LNCAP (cell line): Measurements from ENCODE around the gene QRICH1.

Experiments
- TF ChIP-seq, protein P1 (sequence below): fragments of 450-650 bp; IDR thresholded peaks from 2 replicates; pipeline ENCODE4 v1.5.1; 2017; ENCODE audit warnings: mild to moderate bottlenecking

Gene QRICH1

GRCh38 chr3:49058011-49058410, 35.9 kb downstream of the QRICH1 start:
- TF ChIP-seq, protein P1, sequence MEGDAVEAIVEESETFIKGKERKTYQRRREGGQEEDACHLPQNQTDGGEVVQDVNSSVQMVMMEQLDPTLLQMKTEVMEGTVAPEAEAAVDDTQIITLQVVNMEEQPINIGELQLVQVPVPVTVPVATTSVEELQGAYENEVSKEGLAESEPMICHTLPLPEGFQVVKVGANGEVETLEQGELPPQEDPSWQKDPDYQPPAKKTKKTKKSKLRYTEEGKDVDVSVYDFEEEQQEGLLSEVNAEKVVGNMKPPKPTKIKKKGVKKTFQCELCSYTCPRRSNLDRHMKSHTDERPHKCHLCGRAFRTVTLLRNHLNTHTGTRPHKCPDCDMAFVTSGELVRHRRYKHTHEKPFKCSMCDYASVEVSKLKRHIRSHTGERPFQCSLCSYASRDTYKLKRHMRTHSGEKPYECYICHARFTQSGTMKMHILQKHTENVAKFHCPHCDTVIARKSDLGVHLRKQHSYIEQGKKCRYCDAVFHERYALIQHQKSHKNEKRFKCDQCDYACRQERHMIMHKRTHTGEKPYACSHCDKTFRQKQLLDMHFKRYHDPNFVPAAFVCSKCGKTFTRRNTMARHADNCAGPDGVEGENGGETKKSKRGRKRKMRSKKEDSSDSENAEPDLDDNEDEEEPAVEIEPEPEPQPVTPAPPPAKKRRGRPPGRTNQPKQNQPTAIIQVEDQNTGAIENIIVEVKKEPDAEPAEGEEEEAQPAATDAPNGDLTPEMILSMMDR: no peak

DNA sequence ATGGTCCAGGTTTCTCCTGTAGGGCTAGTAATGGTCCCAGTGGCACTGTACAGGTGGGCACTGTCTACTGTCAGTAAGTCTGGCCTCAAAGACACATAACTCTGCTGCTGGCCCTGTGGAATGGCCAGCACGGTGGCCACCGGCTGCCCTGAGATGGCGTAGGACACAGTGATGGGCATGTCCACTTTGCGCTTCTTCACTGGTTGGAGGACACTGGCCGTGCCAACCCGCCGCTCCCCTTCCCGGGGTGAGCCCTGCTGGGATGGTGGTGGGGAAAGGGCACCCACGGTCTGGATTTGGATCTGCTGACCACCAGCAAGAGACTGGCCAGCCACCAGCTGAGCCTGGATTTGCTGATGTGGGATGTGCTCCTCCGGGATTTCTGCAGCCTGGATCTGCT, 36.6 kb downstream of the QRICH1 start:
- TF ChIP-seq, protein P1: no peak

DNA sequence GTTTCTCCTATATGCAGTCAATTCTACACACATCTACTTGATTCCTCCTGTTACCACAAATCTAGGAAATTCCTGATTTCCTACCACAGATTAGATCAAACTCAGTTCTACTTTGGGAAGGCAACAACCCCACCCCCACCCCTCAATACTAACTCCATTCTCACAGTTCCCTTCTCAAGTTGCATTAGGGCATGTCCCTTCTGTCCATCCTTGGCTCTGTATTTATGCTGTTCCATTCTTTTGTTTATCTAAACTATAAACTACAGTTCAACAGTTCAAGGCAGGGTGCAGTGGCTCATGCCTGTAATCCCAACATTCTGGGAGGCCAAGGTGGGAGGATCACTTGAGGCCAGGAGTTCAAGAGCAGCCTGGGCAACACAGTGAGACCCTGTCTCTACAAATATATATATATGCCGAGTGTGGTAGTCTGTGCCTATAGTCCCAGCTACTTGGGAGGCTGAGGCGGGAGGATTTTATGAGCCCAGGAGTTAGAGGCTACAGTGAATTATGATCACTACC, 39.5 kb downstream of the QRICH1 start:
- TF ChIP-seq, protein P1: no peak

DNA sequence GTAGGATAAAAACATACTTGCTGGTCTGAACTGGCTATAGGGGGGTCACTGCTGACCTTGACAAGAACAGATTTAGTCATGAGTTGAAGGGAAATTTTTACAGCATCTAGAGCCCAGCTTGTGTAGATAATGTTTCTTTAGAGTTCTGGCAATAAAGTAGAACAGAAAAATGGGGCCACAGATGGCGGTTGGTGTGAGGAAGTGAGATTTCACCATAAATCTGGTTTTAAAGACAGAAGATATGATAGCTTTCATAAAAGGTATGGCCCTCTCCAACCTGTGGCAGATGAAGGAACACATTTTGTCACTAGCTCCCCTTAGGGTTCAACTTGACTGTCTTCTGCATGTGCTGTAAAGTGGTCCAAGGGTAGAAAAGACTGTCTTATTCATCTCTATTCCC, 40.3 kb downstream of the QRICH1 start:
- TF ChIP-seq, protein P1: no peak

- TF ChIP-seq, protein P1: no peak
Measured at GRCh38 chr3:49035281-49035680, 58.6 kb downstream of the QRICH1 start.

DNA sequence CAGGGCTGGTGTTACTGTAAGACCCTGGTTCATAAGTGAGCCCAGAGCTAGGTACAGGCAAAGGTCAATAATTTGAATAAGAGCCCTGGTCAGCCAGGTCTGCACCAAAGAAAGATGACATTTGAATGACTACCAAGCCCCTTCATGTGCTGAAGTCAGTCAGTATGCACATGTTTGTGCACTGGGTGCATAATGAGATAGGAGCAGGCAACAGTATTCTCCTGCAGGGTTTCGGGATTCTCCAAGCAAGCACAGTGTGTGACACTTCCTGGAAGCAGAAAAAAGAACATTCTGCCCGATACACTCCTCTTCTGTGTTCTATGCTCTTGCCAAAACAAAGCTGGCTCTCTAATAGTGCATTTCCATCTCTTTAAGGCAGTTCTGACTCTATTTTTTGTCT, 59.2 kb downstream of the QRICH1 start:
- TF ChIP-seq, protein P1: no peak

GRCh38 chr3:49032646-49033304, 61.1 kb downstream of the QRICH1 start:
- TF ChIP-seq, protein P1: no peak

DNA sequence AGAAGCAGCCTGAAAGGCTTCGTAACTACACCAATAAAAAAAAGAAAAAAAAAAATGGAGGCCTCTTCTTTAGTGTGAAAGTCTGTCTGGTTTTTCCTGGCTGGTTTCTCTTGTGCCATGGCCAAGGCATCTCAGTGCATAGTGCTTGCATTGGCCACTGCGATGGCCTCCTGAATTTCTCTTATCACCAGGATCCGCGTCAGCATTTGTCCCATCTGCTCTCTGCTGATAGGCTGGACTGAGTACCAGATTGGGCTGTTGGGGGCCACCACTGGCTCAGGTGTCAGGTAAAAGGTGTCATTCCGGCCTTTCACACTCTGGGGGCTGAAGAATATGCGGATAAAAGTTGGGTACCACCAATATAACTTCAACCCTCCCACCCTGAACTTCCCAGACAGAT, 63.5 kb downstream of the QRICH1 start:
- TF ChIP-seq, protein P1: no peak
